Stimulated activated CD4-positive, alpha-beta T cell treated with anti-CD3 and anti-CD28 coated beads, TNF-alpha, amount 100 ng/mL, for 1 hour (primary cell): ENCODE data around the gene PHYKPL.
"Not testable (repeated sequence)": the region's sequence is repeated elsewhere in the genome, so short reads cannot be mapped to it uniquely, and the experiment has no call there.

Experiments used
- DNase-seq, 3 donors: peaks; one replicate each; pipeline ENCODE4 v3.0.0-alpha.2; 2020; ENCODE audit warnings: low read depth in 3 of 3, low spot score in 1 of 3

The PHYKPL gene

GRCh38 chr5:178265746-178266145 is 33.1 kb upstream of the PHYKPL start:
- DNase-seq, result no peak

GRCh38 chr5:178264044-178264443 is 31.4 kb upstream of the PHYKPL start:
- no peak for DNase-seq

DNA sequence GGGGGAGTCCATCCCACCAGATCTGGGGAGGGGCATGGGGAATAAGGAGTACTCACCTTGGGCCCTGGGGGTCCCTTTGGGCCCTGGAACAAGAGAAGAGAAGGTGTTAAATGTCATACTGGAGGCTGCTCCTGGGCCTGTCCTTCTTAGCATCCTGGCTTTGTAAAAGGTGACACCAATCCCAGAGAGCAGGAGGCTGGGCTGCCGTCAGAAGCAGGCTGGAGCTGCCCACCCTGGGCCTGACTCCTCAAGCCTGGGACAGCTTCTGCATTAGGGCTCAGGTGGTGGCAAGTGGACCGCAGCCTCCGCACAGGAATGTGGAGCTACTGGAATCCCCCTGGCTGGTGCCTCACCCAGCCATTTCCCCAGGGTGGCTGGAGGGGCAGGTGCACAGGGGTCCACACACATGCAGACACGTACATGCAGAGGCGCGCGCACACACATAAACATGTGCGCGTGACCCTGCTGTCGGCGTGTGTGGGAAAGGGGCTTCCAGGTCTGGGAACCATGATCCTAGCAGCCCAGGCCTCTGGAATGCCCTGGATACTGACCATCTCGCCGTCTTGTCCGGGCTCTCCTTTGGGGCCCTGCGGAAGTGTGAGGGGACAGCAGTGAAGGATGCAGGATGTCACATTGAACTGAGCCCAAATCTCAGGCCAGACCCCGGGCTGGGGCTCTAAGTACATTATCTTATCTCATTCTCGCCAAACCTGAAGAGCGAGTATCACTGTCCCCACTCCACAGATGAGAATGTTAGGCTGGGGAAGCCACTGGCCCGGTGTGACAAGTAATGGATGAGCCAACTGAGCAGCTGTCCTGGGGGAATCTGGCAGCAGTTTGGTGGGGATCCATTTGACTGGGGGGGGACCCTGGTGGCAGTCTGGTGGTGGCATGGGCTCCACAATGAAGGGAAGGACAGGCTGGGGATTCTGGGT is 29.3 kb upstream of the PHYKPL start:
- no peak for DNase-seq

GRCh38 chr5:178259623-178260536 is 27.3 kb upstream of the PHYKPL start:
- DNase-seq, result no peak

DNA sequence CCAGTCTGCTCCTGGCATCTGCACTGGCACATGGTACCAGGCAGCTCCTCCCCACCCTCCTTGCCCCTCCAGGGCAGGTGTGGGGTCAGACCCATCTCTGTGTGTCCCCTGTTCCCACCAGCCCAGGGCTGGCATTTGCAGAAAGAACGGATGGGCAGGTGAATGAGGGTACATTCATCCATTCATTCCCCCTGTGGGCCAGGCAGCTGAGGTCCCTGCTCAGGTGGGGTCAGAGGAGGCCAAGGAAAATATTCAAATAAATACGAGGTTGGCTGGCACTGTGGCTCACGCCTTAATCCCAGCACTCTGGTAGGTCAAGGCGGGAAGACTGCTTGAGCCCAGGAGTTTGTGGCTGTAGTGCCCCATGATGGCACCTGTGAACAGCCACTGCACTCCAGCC is 25.0 kb upstream of the PHYKPL start:
- DNase-seq, result no peak

- DNase-seq, result no peak
Measured at GRCh38 chr5:178256746-178257145, 24.1 kb upstream of the PHYKPL start.

DNA sequence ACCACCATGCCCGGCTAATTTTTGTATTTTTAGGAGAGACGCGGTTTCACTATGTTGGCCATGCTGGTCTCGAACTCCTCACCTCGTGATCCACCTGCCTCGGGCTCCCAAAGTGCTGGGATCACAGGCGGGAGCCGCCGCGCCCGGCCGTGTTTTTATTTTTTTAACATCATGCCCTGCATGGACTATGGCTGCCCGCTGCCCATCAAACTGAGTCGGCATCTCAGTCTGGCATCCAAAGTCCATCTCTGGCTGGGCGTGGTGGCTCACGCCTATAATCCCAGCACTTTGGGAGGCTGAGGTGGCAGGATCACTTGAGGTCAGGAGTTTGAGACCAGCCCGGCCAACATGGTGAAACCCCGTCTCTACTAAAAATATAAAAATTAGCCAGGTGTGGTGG is 21.0 kb upstream of the PHYKPL start:
- DNase-seq, result not testable (repeated sequence)

- no peak for DNase-seq
Measured at GRCh38 chr5:178252258-178252657, 19.7 kb upstream of the PHYKPL start.

DNA sequence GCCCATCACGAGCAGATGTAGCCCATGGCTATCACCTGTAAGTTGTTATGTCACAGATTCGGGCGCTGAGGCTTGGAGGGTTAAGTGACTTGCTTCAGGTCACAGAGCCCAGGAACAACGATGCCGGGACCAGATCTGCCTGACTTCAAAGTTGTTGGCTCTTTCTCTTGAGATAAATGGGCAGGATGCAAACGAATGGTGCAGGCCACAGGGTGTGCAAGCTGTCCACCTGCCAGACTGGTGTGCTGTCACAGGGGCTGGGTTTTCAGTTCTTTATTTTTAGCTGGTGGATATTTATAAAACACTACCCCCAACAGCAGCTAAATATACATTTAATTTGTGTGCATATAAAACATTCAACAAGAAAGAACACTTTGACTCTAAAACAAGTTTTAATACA is 17.7 kb upstream of the PHYKPL start:
- DNase-seq, result no peak

DNA sequence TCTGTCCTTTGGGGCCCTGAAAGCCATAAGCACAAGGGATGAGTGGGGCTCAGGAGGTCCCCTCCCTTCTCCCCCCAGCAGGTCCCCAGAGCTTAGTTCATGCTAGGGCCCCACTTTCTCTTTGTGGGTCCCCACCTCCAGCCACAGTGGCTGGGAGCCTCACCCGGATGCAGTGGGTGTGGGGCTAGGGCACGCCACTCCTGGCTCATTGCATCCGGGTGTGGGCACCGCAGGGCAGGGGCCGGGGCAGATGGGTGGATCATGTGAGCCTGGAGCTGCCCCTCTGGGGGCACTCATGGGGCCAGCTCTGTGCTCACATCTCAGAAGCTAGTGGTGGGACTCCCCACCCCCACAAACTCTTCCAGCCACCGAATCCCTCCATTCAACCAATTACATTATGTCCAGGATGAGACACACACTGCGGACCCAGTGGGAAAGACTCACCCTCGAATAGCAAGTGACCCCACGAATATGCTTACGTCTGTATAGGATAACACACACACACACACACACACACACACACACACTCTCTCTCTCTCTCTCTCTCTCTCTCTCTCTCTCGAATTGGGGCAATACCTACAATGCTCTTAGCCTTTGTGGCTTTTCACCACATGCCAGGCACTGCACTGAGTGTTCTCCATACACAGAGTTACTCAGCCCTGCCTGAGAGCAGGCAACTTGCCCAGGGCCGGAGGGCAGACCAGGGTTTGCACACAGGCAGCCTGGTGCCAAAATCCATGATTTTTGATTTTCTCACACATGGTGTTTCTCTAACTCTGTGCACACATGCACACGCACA is 16.8 kb upstream of the PHYKPL start:
- no peak for DNase-seq

DNA sequence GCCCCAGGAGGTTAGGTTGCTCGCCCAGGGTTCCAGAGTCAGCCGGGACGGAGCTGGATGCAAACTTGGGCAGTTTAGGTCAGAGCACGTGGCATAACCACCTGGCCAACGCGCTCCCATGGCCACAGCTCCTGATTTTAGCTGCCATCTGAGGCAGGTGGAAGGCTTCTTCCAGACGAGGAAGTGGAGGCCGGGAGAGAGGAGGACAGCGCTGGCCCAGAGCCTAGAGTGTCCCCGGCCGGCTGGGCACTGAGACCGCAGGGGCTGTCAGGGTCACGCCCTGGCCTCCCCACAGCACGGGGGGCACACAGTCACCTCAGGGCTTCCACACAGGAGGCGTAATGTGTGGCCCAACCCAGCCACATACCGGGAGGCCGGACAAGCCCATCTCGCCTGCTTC is 16.1 kb upstream of the PHYKPL start:
- no peak for DNase-seq

GRCh38 chr5:178247481-178248456 is 15.2 kb upstream of the PHYKPL start:
- DNase-seq, result no peak

DNA sequence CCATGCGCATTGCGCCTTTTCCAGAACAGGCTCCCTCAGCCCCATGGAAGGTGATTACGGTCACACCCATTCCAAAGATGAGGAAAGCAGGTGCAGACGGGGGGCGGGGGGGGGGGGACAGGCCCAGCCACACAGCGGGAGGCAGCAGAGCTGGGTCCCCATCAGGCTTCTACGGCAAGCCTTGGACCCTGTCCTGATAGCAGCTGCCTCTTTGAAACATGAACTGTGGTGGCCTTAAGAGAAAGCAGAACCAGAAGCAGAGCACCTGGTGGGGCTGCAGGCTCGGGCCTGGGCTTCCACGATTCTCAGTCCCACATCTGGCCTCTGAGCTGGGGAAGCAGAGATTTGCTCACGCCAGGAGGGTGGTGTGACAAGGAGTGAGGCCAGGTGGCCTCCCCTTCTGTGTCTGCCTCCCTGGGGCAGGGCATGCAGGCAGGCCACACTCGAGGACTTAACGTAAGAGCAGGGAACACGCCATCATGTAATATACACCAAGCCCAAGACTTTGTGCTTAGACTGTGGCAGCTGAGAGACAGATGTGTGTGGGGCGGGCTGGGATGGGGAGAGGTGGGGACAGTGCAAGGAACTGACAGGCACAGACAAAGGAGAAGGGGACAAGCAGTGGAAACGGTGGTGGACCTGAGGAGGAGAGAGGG is 14.2 kb upstream of the PHYKPL start:
- no peak for DNase-seq

GRCh38 chr5:178245389-178245788 is 12.8 kb upstream of the PHYKPL start:
- DNase-seq, result no peak

GRCh38 chr5:178244576-178244975 is 12.0 kb upstream of the PHYKPL start:
- DNase-seq, result no peak

- no peak for DNase-seq
Measured at GRCh38 chr5:178242416-178242815, 9.8 kb upstream of the PHYKPL start.

GRCh38 chr5:178241688-178242231 is 9.2 kb upstream of the PHYKPL start:
- no peak for DNase-seq

- DNase-seq, result no peak
Measured at GRCh38 chr5:178241231-178241663, 8.6 kb upstream of the PHYKPL start.

GRCh38 chr5:178240766-178241165 is 8.2 kb upstream of the PHYKPL start:
- DNase-seq, result no peak
